ENCODE results near the gene MYPOP. TPM values are rescaled to one million over a fixed set of nuclear protein-coding genes. Genes with fewer than 3 reads are reported as not detected.

The MYPOP gene
- total and polyA plus RNA-seq, 2 of the 13 experiments (the other 11 are each of a cell fraction or from before 2014, with no cell fraction given): 2.3 to 2.7 TPM

- TF ChIP-seq RORA (CRISPR knock-in tag; IDR thresholded peaks at IDR 0.05) (no peak), KAT2B (IDR thresholded peaks at IDR 0.05; ENCODE audit: borderline replicate concordance, low read depth, low read length) (no peak), LCORL (IDR thresholded peaks at IDR 0.05) (no peak), LCORL (CRISPR knock-in tag; IDR thresholded peaks at IDR 0.05) (peak; percentile 60), SMAD1 (CRISPR knock-in tag; IDR thresholded peaks at IDR 0.05; ENCODE audit: borderline replicate concordance, low read depth) (0 out of 2 replicates have a peak, but pooled peaks have one; percentile 48), ZFAT (CRISPR knock-in tag; conservative IDR thresholded peaks at IDR 0.05) (no peak), ZBTB44 (CRISPR knock-in tag; IDR thresholded peaks at IDR 0.05) (no peak), ZNF713 (CRISPR knock-in tag; IDR thresholded peaks at IDR 0.05) (peak; percentile 39; the same call in 1 of the 2 replicates), AHDC1 (CRISPR knock-in tag; IDR thresholded peaks at IDR 0.05; ENCODE audit: borderline replicate concordance) (no peak), ZSCAN25 (CRISPR knock-in tag; IDR thresholded peaks at IDR 0.05) (peak; percentile 81; the same call in 1 of the 2 replicates), ZNF382 (CRISPR knock-in tag; IDR thresholded peaks at IDR 0.05; ENCODE audit: borderline replicate concordance) (no peak), PHF21A (CRISPR knock-in tag; IDR thresholded peaks at IDR 0.05) (peak; percentile 76), ZNF512 (CRISPR knock-in tag; IDR thresholded peaks at IDR 0.05) (0 out of 2 replicates have a peak, but pooled peaks have one; percentile 31), KLF12 (CRISPR knock-in tag; IDR thresholded peaks at IDR 0.05; ENCODE audit: borderline replicate concordance) (no peak), ARNT2 (CRISPR knock-in tag; IDR thresholded peaks at IDR 0.05; ENCODE audit: low read depth) (no peak), TCF12 (IDR thresholded peaks at IDR 0.05) (no peak), TCF12 (CRISPR knock-in tag; IDR thresholded peaks at IDR 0.05) (no peak), HMGXB4 (CRISPR knock-in tag; IDR thresholded peaks at IDR 0.05; ENCODE audit: borderline replicate concordance in 1 of 2, low read depth in 1 of 2) (peak in 1 of 2 experiments; percentile 42; a peak in 1 of 4 replicates)
Measured at GRCh38 chr19:45878043-45878794, 24.2 kb downstream of the MYPOP start (continued).
